Left ventricle myocardium superior (tissue), 1 donor: ENCODE data around the gene DHRS9. TPM values are rescaled to one million over a fixed set of nuclear protein-coding genes. Genes with fewer than 3 reads are reported as not detected.

ENCODE experiments used
- ATAC-seq: fragments of 200-7000 bp; cut with Tn5 transposase; one replicate; pipeline ENCODE4 v1.9.1; 2020; ENCODE audit warnings: mild to moderate bottlenecking, moderate library complexity
- DNase-seq: peaks from one replicate; pipeline ENCODE4 v3.0.0-alpha.2; 2020
- intact Hi-C: fragments of 100-400 bp; cut with micrococcal nuclease; formaldehyde crosslinking; loops from one replicate; pipeline ENCODE4 v1.11.0; 2022
- total RNA-seq: library from RNA; stranded (reverse); fragmentation: NEBNext Ultra II Directional; extraction: Animal tissue kit (Norgen Biotek cat#: 25700); gene quantifications from one replicate; pipeline ENCODE4 v1.2.1, GENCODE V29; 2021
- donor health status: DM: no; HTN: yes; CAD: no; lungs with severe emphysema.

The DHRS9 gene
- total RNA-seq, 1 donor from 2014 or later = 0.74 TPM

DNA sequence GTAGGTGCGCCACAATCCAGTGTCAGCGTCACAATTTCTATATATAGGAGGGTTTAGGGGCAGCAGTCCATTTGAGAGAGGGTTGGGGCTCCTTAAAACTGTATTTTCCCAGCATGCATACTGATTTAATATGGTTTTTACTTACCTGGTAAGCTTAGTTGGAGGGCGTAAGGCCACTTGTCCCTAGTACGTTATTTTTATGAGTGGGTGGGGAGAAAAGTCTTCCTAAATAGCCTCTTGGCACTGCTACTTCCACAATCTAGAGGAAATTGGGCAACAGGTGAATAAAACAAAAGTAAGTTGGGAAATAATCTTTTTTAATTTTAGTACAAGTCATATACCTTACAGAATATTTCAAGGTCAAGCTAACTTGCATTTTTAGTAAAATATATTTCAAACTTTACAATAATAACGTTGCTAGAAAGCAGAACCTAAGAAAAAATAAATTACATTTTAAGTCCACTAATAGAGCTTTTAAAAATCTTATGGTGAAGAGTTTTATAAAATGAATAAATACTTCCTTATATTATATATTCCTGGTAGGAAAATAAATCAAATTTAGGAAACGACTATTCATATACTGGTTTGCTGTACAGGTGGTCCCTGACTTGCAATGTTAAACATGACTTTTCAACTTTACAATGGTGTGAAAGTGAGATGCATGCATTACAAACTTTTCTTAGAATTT lies 20.9 kb downstream of the DHRS9 start:
- no peak for DNase-seq
- no peak for ATAC-seq
- intact Hi-C loops = no loop called here

DNA sequence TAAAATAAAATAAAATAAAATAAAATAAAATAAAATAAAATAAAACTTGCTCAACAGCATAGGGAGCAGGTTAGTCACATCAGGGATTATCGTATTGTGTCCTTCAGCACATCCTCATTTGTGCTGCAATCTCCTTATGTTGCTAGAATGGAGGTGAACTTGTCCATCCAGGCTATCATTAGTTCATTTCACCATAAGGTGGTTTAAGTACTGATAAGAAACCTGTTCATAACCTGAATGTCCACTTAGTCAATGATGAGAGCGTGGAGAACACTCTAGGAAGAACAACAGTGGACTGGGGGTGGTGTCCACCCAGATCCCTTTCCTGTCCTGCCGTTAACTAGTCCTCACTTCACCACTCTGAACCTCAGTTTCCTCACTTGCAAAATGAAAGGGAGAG lies 21.9 kb downstream of the DHRS9 start:
- ATAC-seq (no peak), DNase-seq (no peak)
- intact Hi-C loops = no loop called here

DNA sequence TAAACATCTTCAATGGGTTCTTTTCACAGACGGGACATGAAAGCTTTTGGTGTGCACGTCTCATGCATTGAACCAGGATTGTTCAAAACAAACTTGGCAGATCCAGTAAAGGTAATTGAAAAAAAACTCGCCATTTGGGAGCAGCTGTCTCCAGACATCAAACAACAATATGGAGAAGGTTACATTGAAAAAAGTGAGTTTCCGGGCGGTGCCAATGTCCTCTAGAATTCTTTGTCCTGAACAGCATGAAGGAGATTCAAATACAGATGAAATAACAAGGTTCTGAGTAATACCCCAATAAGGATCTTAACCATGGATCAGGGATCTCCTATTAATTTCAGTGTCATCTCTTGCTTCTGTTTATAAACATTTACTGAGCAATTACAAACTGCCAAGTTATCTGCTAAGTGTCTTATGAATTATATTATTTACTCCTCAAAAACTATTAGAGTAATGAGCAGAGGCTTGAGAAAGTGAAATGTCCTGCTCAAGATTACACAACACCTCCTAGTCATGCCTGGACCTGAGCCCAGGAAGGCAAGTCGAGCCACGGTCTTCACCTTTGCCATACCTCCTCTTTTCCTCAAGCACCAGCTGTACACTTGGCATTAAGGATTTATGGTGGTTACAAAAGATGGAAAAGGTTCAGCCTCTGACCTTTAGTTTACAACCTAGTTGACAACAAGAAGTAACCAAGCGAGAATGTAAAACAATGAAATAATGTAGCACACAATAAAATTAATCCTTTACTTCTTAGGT lies 22.6 kb downstream of the DHRS9 start:
- DNase-seq (no peak), ATAC-seq (no peak)
- intact Hi-C loops = no loop called here

DNA sequence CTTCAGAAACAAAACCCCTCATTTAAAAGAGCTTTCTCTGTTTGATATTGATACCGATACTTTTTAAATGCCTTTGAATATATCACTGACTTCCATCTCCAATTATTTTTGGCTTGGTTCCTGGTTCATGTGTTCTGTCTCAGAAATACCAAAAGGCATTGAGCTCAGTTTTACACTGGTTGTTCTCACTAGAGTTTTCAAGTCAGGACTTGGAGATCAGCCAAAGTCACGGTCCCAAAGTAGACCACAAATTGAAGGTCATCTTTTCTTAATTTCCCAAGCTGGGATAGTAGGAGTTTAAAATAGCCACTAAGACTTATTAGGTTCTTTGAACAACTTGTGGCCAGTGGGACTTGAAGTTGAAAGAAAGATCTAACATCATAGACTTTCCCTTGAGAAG lies 24.2 kb downstream of the DHRS9 start:
- intact Hi-C loops = no loop called here
- peak; percentile 33 for ATAC-seq
- no peak for DNase-seq

DNA sequence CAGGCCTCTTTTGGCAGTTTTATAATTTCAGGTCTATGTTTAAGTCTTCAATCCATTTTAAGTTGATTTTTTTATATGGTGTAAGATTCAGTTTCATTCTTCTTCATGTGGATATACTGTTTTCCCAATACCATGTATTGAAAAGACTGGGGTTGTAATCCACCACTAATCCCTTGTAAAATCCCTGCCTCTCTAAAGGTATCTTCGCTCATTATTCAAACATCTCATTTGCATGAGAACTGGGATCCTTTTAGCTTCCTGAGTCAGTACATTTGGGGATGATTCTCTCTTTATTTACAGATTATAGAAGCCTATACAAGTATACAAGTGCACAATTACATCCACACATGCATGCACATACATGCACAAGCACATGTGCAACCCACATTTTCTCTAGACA lies 25.3 kb downstream of the DHRS9 start:
- ATAC-seq (no peak), DNase-seq (no peak)
- intact Hi-C loops = no loop called here

DNA sequence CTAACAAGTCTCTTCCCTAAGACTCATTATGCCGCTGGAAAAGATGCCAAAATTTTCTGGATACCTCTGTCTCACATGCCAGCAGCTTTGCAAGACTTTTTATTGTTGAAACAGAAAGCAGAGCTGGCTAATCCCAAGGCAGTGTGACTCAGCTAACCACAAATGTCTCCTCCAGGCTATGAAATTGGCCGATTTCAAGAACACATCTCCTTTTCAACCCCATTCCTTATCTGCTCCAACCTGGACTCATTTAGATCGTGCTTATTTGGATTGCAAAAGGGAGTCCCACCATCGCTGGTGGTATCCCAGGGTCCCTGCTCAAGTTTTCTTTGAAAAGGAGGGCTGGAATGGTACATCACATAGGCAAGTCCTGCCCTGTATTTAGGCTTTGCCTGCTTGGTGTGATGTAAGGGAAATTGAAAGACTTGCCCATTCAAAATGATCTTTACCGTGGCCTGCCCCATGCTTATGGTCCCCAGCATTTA lies 26.3 kb downstream of the DHRS9 start:
- ATAC-seq = peak; percentile 51
- intact Hi-C loops = no loop called here
- no peak for DNase-seq

DNA sequence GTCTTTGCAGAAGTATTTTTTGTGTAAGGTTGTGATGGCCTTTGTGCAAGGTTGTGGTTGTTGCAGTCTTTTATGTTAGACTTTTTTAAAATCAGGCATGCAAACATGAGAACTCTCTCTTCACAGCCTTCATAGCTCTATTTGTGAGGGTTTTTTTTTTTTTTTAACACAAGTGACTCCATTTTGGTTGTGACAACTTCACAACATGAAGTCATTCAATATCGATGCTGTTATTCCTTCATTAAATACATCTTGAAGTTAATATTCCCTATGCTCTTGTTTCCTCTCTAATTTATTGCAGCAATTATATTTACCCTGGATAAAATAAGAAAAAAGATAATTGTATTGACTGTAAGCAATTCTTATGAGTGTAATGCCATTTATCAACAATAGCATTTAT lies 35.5 kb downstream of the DHRS9 start:
- intact Hi-C loops = no loop called here
- ATAC-seq (no peak), DNase-seq (no peak)

DNA sequence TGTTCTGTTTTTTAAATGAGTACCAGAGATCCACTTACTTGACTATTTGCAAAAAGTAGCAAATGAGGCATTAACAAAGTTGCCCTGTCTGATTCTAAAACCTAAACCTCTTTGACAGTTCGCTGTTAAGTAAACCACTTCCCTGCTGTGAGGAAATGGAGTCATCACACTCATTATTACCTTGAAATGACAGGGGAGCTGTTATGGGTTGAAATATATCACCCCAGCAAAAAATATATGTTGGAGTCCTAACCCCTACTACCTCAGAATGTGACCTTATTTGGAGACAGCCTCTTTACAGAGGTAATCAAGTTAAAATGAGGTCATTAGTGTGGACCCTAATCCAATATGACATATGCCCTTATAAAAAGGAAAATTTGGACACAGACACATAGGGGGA lies 36.1 kb downstream of the DHRS9 start:
- intact Hi-C loops = no loop called here
- ATAC-seq (no peak), DNase-seq (no peak)

DNA sequence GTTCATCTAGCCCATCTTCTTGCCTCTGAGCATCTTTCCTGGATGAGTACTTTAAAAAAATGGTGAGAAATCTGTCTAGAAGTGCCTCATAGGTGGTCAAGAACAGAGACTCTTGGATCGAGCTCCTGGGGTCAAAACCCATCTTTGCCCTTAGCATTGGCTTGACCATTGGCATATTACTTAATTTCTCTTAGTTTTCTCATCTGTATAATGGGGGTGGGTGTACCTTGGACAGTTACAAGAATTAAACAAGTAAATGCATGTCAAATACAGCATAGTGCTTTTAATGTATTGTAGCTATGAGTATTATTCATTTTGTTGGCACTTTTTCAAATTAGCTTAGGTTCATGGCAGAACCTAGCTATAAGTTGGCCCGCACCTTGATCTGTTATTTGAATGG lies 36.8 kb downstream of the DHRS9 start:
- intact Hi-C loops = no loop called here
- no peak for ATAC-seq
- DNase-seq = no peak

DNA sequence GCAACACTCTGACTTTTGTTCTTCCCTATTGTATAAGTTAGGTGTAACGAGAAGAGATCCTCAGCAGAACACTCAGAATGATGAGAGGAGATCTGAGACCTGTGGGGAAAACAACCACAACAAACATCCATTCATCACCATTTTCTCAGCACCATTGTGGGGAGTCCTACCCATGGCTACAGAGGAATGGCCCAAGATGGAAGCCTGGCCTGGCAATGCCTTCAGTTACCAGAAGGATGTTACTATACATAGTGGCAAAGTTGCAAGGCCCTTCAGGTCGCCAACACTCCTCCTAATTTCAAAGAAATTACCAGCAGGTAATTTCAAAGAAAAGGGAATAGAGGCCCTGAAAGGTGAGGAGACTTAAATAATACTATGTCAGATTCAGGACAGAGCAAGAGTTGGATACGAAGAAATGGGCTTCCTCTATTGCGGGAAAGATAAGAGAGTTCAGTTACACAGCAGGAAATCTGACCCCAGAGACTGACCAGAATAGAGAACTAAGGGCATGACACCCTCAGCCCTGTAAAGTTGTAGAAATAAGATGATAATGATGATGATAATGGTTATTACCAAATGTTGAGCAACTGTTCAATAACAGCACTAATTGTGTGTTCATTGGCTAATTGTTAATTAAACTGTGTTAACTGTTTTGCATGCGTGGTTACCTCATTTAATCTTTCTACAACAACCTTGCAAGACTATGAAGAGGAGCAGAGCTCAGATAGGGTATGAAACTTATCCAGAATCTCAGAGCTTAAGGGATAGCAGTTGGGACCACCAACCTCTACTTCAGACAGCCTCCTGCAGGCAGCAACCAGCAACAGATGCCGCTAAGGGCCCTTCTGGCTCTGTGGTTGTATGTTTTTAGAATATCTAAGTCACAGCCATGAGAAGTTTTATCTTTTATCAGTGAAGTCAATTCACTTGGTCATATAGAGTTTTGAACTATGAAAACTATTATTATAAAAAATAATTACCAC lies 37.5 kb downstream of the DHRS9 start:
- intact Hi-C loops = no loop called here

DNA sequence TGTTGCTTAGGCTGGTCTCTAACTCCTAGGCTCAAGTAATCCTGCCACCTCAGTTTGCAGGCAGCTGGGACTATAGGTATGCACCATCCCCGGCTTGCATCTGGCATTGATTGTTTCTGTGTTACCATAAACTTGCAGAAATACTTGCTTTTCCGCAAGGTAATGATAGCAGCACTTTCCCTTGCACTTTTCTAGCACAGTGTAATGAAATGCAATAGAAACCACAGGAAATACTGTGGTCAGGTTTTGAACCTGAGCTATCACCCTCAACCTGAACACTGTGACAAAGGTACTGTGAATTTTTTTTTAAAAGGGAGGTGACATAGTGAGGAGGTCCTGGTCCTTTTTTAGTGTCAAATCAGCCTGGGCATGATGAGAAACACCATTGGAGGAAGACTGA lies 38.3 kb downstream of the DHRS9 start:
- intact Hi-C loops = no loop called here
- no peak for ATAC-seq
- DNase-seq = no peak

More for the DNA sequence above, 37.5 kb downstream of the DHRS9 start:
- ATAC-seq (no peak), DNase-seq (no peak)

DNA sequence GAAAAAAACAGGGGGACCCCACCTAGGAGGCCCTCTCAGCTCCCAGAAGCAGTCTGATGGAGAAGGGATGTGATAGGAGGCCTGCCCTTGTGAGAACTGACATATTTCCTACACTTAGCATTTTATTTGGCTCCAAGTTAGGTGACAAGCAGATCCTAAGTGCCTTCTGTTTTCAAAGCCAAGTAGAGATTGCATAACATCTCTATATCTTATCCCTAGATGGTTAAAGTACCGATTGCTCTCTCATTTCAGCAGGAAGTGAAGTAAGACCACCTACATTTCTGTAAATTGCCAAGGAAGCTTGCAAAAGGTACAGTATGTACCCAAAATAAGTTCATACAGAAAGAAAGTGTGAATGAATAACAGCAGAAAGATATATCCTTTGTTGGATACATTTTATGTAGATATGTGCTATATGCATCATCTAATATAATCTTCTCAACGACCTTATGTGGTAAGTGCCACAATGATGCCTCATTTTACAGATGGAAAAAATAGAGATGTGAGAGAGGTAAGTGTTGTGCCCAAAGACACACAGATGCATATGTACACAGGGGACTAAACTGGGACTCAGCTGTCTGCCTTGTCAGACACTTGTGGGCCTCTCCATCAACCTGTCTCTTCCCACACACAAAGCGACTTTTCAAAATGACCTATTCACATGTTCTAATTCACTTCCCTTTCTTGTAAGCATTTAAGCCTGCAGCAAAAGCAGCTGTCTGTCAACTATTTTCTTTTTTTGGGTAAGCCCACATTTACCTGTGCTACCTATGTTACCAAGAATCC lies 38.9 kb downstream of the DHRS9 start:
- DNase-seq = no peak
- no peak for ATAC-seq
- intact Hi-C loops = no loop called here

DNA sequence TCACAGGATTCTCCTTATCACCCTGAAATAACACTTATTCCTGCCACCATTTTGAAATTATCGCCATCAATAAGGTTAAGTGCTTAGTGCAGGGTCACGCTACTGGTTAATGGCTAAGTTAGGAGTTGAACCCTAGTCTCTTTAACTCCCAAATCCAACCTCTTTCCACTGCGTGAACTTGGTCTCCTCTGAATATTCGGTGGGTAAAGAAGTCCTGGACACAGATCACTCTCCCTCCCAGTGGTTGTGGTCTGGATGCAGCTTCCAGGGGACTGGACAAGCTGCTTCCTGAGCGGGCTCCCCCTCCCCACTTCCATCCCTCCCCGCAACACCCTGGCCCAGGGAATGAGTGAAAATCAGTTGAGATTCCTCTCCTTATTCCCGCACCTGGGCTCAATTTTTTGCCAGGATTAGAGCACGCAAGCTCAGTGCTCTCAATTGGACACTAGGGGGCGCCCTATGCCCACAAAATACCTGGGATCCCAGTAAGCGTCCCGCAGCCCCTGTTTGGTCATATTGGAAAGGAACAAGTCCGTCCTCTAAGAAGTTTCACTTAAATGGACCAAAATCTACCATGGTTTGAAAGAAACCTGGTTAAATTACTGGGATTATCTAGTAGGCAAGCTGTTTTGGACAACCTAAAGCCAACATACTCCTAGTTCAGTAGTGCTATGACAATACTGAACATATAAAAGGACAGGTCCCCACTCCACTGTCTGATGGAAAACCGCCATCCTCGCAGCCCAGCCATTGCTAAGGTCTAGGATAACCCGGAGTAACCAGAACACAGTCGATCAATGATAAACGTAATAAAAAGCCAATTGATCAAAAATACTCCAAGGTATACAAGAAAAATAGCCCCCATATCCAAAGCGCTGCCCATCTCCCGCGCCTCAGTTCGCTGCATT lies 40.4 kb downstream of the DHRS9 start:
- intact Hi-C loops = no loop called here
- DNase-seq = peak; percentile 75
- peak; percentile 91 for ATAC-seq

DNA sequence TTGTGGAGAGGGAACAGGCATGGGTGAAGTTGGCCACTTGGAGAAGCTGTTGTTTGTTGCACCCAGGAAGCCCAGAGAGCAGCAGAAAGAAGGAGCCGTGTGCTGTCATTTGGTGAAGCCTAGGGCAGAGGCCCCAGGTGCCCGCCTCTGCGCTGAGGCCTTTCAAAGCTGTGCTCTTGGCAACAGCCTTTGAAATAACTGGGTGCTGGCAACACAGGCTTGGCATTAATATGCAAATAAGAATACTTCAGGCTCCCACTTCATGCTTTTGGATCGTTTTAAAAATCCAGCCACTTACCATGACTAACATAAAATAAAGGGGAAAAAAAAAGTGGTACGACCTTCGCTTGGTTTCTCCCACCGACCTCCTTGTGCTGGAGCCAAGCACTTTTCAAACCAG lies 41.1 kb downstream of the DHRS9 start:
- no peak for DNase-seq
- no peak for ATAC-seq
- intact Hi-C loops = no loop called here

DNA sequence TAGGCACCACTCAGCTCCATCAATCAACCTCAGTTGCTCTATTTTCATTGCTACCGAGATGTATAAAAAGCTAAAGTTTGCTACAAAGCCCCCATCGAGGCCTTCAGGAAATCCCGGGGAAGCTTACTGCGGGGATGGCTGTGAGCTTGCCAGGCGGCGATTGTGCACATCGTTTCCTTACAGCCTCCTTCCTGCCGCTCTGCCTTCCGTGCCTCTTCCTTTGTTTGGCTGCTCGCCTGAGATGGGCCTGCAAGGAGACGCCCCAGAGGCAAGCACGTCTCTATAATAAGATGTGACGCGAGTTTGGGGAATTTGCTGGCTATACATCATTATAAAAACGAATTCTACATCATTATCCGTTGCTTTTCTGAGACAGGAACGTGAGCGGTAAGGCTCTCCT lies 41.6 kb downstream of the DHRS9 start:
- no peak for ATAC-seq
- intact Hi-C loops = no loop called here
- no peak for DNase-seq

DNA sequence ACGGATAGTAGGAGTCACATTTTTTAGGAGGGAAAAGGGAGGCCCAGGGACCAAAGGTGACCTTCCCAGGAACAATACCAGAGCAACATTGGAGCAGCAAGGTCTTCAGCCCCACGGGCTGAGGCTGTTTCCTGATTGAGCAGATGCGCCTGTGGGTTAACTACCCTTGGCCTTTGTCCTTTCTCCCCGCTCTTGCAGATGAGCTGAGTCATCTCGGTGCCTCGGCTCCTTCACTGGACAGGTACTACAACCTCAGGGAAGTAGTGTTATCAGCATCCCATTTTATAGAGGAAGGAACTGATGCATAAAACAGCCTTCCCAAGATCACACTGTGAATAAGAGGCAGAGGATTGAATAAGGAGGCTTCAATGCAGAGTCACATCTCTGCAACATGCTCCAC lies 43.5 kb downstream of the DHRS9 start:
- no peak for ATAC-seq
- intact Hi-C loops = no loop called here
- DNase-seq = no peak

DNA sequence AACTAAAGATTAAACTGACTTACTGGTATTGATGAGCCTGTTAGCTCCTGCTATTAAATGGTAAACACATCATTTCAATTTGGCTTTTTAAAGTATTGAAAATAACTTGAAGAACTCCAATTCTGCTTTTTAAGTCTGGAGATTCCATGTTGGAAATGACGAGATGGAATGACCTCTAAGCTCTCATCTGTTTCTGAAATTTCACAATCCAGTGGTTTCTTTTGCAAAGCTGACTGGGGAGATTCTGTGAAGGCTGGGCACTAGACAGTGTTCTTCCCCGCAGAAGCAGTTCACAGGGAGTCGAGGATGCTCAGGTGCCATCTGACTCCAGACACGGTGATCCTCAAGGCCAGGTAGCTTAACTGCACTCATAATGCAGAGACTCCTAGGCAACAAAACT lies 44.7 kb downstream of the DHRS9 start:
- ATAC-seq (no peak), DNase-seq (no peak)
- intact Hi-C loops = no loop called here

DNA sequence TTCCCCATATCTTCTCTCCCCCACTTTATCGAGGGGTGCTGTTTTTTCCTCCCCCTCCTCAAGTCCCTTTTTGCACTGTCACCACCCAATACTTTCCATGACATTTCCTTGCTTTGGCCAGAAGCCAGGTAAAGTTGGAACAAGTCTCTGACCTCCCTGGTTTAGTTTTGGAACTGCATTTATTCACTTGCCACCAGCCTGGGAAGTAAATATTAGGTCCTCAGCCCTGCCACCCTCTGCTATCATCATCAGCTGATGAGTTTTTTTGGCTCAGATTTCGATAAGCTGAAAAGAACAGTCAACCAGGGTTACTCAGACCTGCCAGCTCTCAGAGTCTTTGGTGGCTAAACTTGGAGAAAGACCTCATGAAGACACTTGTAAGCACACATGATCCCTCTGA lies 47.0 kb downstream of the DHRS9 start:
- intact Hi-C loops = no loop called here
- ATAC-seq (peak; percentile 85), DNase-seq (no peak)
